HCT116 (cell line): ENCODE data around the gene MED12. TPM values are rescaled to one million over a fixed set of nuclear protein-coding genes. Genes with fewer than 3 reads are reported as not detected.

Experiments used
- ATAC-seq: fragments of 200-7000 bp; cut with Tn5 transposase; 2 replicates; pipeline ENCODE4 v1.9.1; 2020; ENCODE audit warnings: mild to moderate bottlenecking, moderate library complexity
- BruUV-seq: library from RNA; stranded (reverse); fragments of 400-500 nt; replicated peaks from 2 replicates; lab custom pipeline; 2021; lab: Mats Ljungman, UMichigan
- CTCF ChIA-PET: fragments of 300-600 bp; sonication (Branson Sonifier 250); formaldehyde crosslinking; loops from one replicate; lab custom pipeline; 2021; ENCODE audit warnings: antibody characterized with exemption; lab: Charles Lee
- POLR2A ChIA-PET: fragments of 300-600, 350-600 bp; sonication (Branson Sonifier 250); formaldehyde crosslinking; loops from one replicate; lab custom pipeline; 2021; ENCODE audit warnings: antibody characterized with exemption; lab: Charles Lee
- RAD21 ChIA-PET, 2 experiments: fragments of 300-600 bp; sonication (Branson Sonifier 250); formaldehyde crosslinking; loops; one replicate each; lab custom pipeline; 2023; ENCODE audit warnings: low total read pairs in 2 of 2; ENCODE audit not compliant: uncharacterized antibody in 2 of 2, unreplicated experiment in 2 of 2, low non-redundant PET in 1 of 2; lab: Charles Lee
- DNase-seq: peaks from one replicate; pipeline ENCODE4 v3.0.0-alpha.2; 2010; ENCODE audit warnings: low read depth, low spot score
- H2AFZ ChIP-seq: fragments of 200-600 bp; shearing (Covaris generic), sonication (generic); 2 replicates; pipeline ENCODE4 v1.6.1; 2017; ENCODE audit warnings: low read depth, mixed run types, mixed read lengths, antibody characterized with exemption, low read length; ENCODE audit not compliant: poor library complexity, severe bottlenecking
- H3K27ac ChIP-seq: 2 replicates; pipeline ENCODE4 v1.5.1; 2012; ENCODE audit warnings: low read depth, low read length
- H3K27me3 ChIP-seq: fragments of 200-600 bp; sonication (generic); 2 replicates; pipeline ENCODE4 v1.6.1; 2016; ENCODE audit warnings: mixed run types, low read length, mixed read lengths; ENCODE audit not compliant: insufficient read depth
- H3K36me3 ChIP-seq, 2 experiments: fragments of 200-500 bp in 1 of 2; fragments of 200-600 bp in 1 of 2; sonication (Bioruptor generic) in 1 of 2; sonication (generic) in 1 of 2; 2 replicates each; pipeline versions ENCODE4 v1.5.1 to v1.6.1; 2014 to 2016; ENCODE audit warnings: low read length in 2 of 2, inconsistent platforms in 1 of 2, mixed read lengths in 1 of 2, mixed run types in 1 of 2; ENCODE audit not compliant: insufficient read depth in 2 of 2, control insufficient read depth in 1 of 2
- H3K4me1 ChIP-seq, 2 experiments: fragments of 200-600 bp in 1 of 2; sonication (generic) in 1 of 2; 2 replicates each; pipeline versions ENCODE4 v1.5.1 to v1.6.1; 2012 to 2017; ENCODE audit warnings: low read length in 2 of 2, inconsistent platforms in 1 of 2, mild to moderate bottlenecking in 1 of 2, mixed read lengths in 1 of 2, mixed run types in 1 of 2, moderate library complexity in 1 of 2; ENCODE audit not compliant: insufficient read depth in 2 of 2, control insufficient read depth in 1 of 2
- H3K4me2 ChIP-seq: fragments of 200-600 bp; sonication (generic); 2 replicates; pipeline ENCODE4 v1.6.1; 2017; ENCODE audit warnings: mixed run types, low read length, mixed read lengths
- H3K4me3 ChIP-seq, 2 experiments: fragments of 200-600 bp in 1 of 2; sonication (generic) in 1 of 2; replicated peaks in 1 of 2; 2 replicates each; pipeline ENCODE4 v1.5.1; 2011 to 2016; ENCODE audit warnings: low read length in 2 of 2, control low read depth in 1 of 2, low read depth in 1 of 2, mild to moderate bottlenecking in 1 of 2, mixed read lengths in 1 of 2, mixed run types in 1 of 2
- H3K79me2 ChIP-seq: fragments of 200-600 bp; sonication (generic); 2 replicates; pipeline ENCODE4 v1.6.1; 2017; ENCODE audit warnings: mild to moderate bottlenecking, mixed run types, low read length, moderate library complexity, mixed read lengths; ENCODE audit not compliant: insufficient read depth
- H3K9ac ChIP-seq: fragments of 200-600 bp; sonication (generic); 2 replicates; pipeline ENCODE4 v1.6.1; 2016; ENCODE audit warnings: low read length, mixed read lengths
- H3K9me2 ChIP-seq: fragments of 200-600 bp; sonication (generic), shearing (Covaris generic); 2 replicates; pipeline ENCODE4 v1.6.1; 2017; ENCODE audit warnings: mixed run types, mild to moderate bottlenecking, moderate library complexity; ENCODE audit not compliant: insufficient read depth
- H3K9me3 ChIP-seq, 2 experiments: fragments of 200-500 bp in 1 of 2; fragments of 200-600 bp in 1 of 2; sonication (Bioruptor generic) in 1 of 2; sonication (generic) in 1 of 2; 2 replicates each; pipeline ENCODE4 v1.6.1; 2014 to 2017; ENCODE audit warnings: low read length in 2 of 2, mixed read lengths in 2 of 2, inconsistent platforms in 1 of 2, low read depth in 1 of 2, mild to moderate bottlenecking in 1 of 2, mixed run types in 1 of 2, moderate library complexity in 1 of 2; ENCODE audit not compliant: control insufficient read depth in 1 of 2, insufficient read depth in 1 of 2
- H4K20me1 ChIP-seq: fragments of 200-600 bp; sonication (generic), shearing (Covaris generic); 2 replicates; pipeline ENCODE4 v1.6.1; 2017; ENCODE audit warnings: mixed run types, mild to moderate bottlenecking, moderate library complexity; ENCODE audit not compliant: insufficient read depth
- CEBPB ChIP-seq: IDR thresholded peaks from 2 replicates; pipeline ENCODE4 v1.6.1; 2012; ENCODE audit warnings: low read depth
- EZH2 ChIP-seq: fragments of 200-600 bp; sonication (generic); IDR thresholded peaks from 2 replicates; pipeline ENCODE4 v1.6.1; 2017; ENCODE audit warnings: antibody characterized with exemption, mixed run types
- MAX ChIP-seq: IDR thresholded peaks from 2 replicates; pipeline ENCODE4 v1.6.1; 2012
- POLR2AphosphoS5 ChIP-seq: IDR thresholded peaks from 2 replicates; pipeline ENCODE4 v1.6.1; 2011; ENCODE audit warnings: mild to moderate bottlenecking, low read depth, low read length, moderate library complexity
- REST ChIP-seq: IDR thresholded peaks from 2 replicates; pipeline ENCODE4 v1.6.1; 2012; ENCODE audit warnings: low read depth
- SP1 ChIP-seq: IDR thresholded peaks from 2 replicates; pipeline ENCODE4 v1.6.1; 2012; ENCODE audit warnings: low read depth
- SRF ChIP-seq: IDR thresholded peaks from 2 replicates; pipeline ENCODE4 v1.6.1; 2012; ENCODE audit warnings: low read depth
- ZFX ChIP-seq: fragments of 450-650 bp; IDR thresholded peaks from 2 replicates; pipeline ENCODE4 v1.6.1; 2017
- intact Hi-C: fragments of 100-400 bp; cut with micrococcal nuclease; formaldehyde crosslinking; loops from 2 replicates; pipeline ENCODE4 v1.10.0; 2022
- total RNA-seq: library from RNA; stranded (reverse); gene quantifications from one replicate; pipeline ENCODE4 v1.2.1, GENCODE V29; 2021; ENCODE audit not compliant: unreplicated experiment

Gene MED12
- total RNA-seq, 1 experiment from 2014 or later, result 32.8 TPM

- Histone ChIP-seq H3K27me3 (no peaks in the 10 kb centered on the region), H3K9ac (no peak overlapping the region), H3K9me2 (no peaks in the 10 kb centered on the region), H3K4me1 (peaks cover 3 to 18% of the 10 kb centered on the region in 2 experiments; a peak in 3 of 4 replicates), H2AFZ (no peak overlapping the region), H3K4me2 (no peak overlapping the region), H3K27ac (no peak overlapping the region), H3K4me3 (no peak overlapping the region), H3K79me2 (no peaks in the 10 kb centered on the region), H4K20me1 (no peaks in the 10 kb centered on the region), H3K9me3 (no peaks in the 10 kb centered on the region), H3K36me3 (no peaks in the 10 kb centered on the region)
- RAD21 ChIA-PET, result no interaction called here
- ATAC-seq (no peak), DNase-seq (no peak)
- CTCF ChIA-PET, result no interaction called here
- no TSS peak for BruUV-seq
- TF ChIP-seq ZFX (no peak), EZH2 (no peak), SRF (no peak), SP1 (no peak), REST (no peak), POLR2AphosphoS5 (no peak), CEBPB (no peak), MAX (no peak)
- POLR2A ChIA-PET, result no interaction called here
- intact Hi-C loops, result no loop called here
These were observed 64.9 kb downstream of the MED12 start for GRCh38 chrX:71183341-71183740.
